ENCODE results near the gene MRPL14.

The MRPL14 gene

GRCh38 chr6:44111434-44112417 is 15.5 kb downstream of the MRPL14 start:
- Histone ChIP-seq H3K36me3 (ENCODE audit: control insufficient read depth, low read length) (peaks cover 91% of the 10 kb centered on the region), H3K4me1 (ENCODE audit: control insufficient read depth, low read length) (peaks cover 5% of the 10 kb centered on the region; the same call in 1 of the 2 replicates), H3K27me3 (ENCODE audit: control insufficient read depth, low read length) (no peaks in the 10 kb centered on the region), H3K79me2 (ENCODE audit: control insufficient read depth, low read length) (peaks cover 26% of the 10 kb centered on the region), H4K20me1 (ENCODE audit: control insufficient read depth, insufficient read depth, low read depth, low read length) (peaks cover 4% of the 10 kb centered on the region), H3K27ac (ENCODE audit: low read depth, low read length) (no peak overlapping the region), H3K4me2 (ENCODE audit: low read length) (no peak overlapping the region), H3F3A (ENCODE audit: control insufficient read depth, insufficient read depth) (no peaks in the 10 kb centered on the region), H3K9me2 (replicated peaks; ENCODE audit: control insufficient read depth, low read length) (no peaks in the 10 kb centered on the region), H3K9me3 (ENCODE audit: control insufficient read depth, insufficient read depth, low read length) (no peaks in the 10 kb centered on the region), H3K4me3 (ENCODE audit: low read length) (no peak overlapping the region)
- TF ChIP-seq CTCF (IDR thresholded peaks at IDR 0.05; ENCODE audit: low read depth, low read length, poor library complexity, severe bottlenecking) (no peak), EZH2phosphoT487 (IDR thresholded peaks at IDR 0.05; ENCODE audit: borderline replicate concordance, low read length) (no peak)

GRCh38 chr6:44110966-44111365 is 16.3 kb downstream of the MRPL14 start:
- TF ChIP-seq EZH2phosphoT487 (IDR thresholded peaks at IDR 0.05; ENCODE audit: borderline replicate concordance, low read length) (no peak), CTCF (IDR thresholded peaks at IDR 0.05; ENCODE audit: low read depth, low read length, poor library complexity, severe bottlenecking) (no peak)
- Histone ChIP-seq H3K27ac (ENCODE audit: low read depth, low read length) (no peak overlapping the region), H3K4me1 (ENCODE audit: control insufficient read depth, low read length) (peaks cover 5% of the 10 kb centered on the region; the same call in 1 of the 2 replicates), H3K27me3 (ENCODE audit: control insufficient read depth, low read length) (no peaks in the 10 kb centered on the region), H3K36me3 (ENCODE audit: control insufficient read depth, low read length) (peaks cover 91% of the 10 kb centered on the region), H3K4me3 (ENCODE audit: low read length) (no peak overlapping the region), H3K9me3 (ENCODE audit: control insufficient read depth, insufficient read depth, low read length) (no peaks in the 10 kb centered on the region), H3F3A (ENCODE audit: control insufficient read depth, insufficient read depth) (no peaks in the 10 kb centered on the region), H3K79me2 (ENCODE audit: control insufficient read depth, low read length) (peaks cover 18% of the 10 kb centered on the region), H3K9me2 (replicated peaks; ENCODE audit: control insufficient read depth, low read length) (no peaks in the 10 kb centered on the region), H3K4me2 (ENCODE audit: low read length) (no peak overlapping the region), H4K20me1 (ENCODE audit: control insufficient read depth, insufficient read depth, low read depth, low read length) (peaks cover 4% of the 10 kb centered on the region)

GRCh38 chr6:44110005-44110676 is 17.1 kb downstream of the MRPL14 start:
- H3K9me2 ChIP-seq (replicated peaks; ENCODE audit: control insufficient read depth, low read length): no peaks in the 10 kb centered on the region
- H3K4me3 ChIP-seq (ENCODE audit: low read length): no peak overlapping the region
- no peaks in the 10 kb centered on the region for H3K9me3 ChIP-seq (ENCODE audit: control insufficient read depth, insufficient read depth, low read length)
- H3K27ac ChIP-seq (ENCODE audit: low read depth, low read length): no peak overlapping the region
- H3K79me2 ChIP-seq (ENCODE audit: control insufficient read depth, low read length): peaks cover 10% of the 10 kb centered on the region
- H3F3A ChIP-seq (ENCODE audit: control insufficient read depth, insufficient read depth): no peaks in the 10 kb centered on the region
- peaks cover 4% of the 10 kb centered on the region for H4K20me1 ChIP-seq (ENCODE audit: control insufficient read depth, insufficient read depth, low read depth, low read length)
- peaks cover 5% of the 10 kb centered on the region; the same call in 1 of the 2 replicates for H3K4me1 ChIP-seq (ENCODE audit: control insufficient read depth, low read length)
- TF ChIP-seq CTCF (IDR thresholded peaks at IDR 0.05; ENCODE audit: low read depth, low read length, poor library complexity, severe bottlenecking) (no peak), EZH2phosphoT487 (IDR thresholded peaks at IDR 0.05; ENCODE audit: borderline replicate concordance, low read length) (no peak)
- no peaks in the 10 kb centered on the region for H3K27me3 ChIP-seq (ENCODE audit: control insufficient read depth, low read length)
- no peak overlapping the region for H3K4me2 ChIP-seq (ENCODE audit: low read length)
- H3K36me3 ChIP-seq (ENCODE audit: control insufficient read depth, low read length): peaks cover 86% of the 10 kb centered on the region
